Measurements from ENCODE around the gene IPCEF1. TPM values are rescaled to one million over a fixed set of nuclear protein-coding genes. Genes with fewer than 3 reads are reported as not detected.

The IPCEF1 gene
- total and polyA plus RNA-seq, 2 donors (not counting 3 experiments of a cell fraction or from before 2014, with no cell fraction given): 0.01 to 0.51 TPM

- TF ChIP-seq MYC (IDR thresholded peaks at IDR 0.05; ENCODE audit: low read depth, low read length): no peak
- TF ChIP-seq EZH2 (IDR thresholded peaks at IDR 0.05; ENCODE audit: borderline replicate concordance, low read depth, low read length, severe bottlenecking): no peak
- TF ChIP-seq, protein P1, sequence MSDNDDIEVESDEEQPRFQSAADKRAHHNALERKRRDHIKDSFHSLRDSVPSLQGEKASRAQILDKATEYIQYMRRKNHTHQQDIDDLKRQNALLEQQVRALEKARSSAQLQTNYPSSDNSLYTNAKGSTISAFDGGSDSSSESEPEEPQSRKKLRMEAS (IDR thresholded peaks at IDR 0.05; ENCODE audit: insufficient read depth, insufficient read length): no peak
- TF ChIP-seq POLR2A (IDR thresholded peaks at IDR 0.05; ENCODE audit: low read depth, low read length): no peak
- no peak for TF ChIP-seq FOS (IDR thresholded peaks at IDR 0.05; ENCODE audit: borderline replicate concordance, insufficient read depth, low read length)
- no peak for TF ChIP-seq GATA2 (IDR thresholded peaks at IDR 0.05; ENCODE audit: insufficient read depth, insufficient read length, low read depth, low read length)
- TF ChIP-seq, protein P2, sequence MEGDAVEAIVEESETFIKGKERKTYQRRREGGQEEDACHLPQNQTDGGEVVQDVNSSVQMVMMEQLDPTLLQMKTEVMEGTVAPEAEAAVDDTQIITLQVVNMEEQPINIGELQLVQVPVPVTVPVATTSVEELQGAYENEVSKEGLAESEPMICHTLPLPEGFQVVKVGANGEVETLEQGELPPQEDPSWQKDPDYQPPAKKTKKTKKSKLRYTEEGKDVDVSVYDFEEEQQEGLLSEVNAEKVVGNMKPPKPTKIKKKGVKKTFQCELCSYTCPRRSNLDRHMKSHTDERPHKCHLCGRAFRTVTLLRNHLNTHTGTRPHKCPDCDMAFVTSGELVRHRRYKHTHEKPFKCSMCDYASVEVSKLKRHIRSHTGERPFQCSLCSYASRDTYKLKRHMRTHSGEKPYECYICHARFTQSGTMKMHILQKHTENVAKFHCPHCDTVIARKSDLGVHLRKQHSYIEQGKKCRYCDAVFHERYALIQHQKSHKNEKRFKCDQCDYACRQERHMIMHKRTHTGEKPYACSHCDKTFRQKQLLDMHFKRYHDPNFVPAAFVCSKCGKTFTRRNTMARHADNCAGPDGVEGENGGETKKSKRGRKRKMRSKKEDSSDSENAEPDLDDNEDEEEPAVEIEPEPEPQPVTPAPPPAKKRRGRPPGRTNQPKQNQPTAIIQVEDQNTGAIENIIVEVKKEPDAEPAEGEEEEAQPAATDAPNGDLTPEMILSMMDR (IDR thresholded peaks at IDR 0.05; ENCODE audit: extremely low read depth in 1 of 2, insufficient read depth in 1 of 2, low read depth in 1 of 2, low read length in 2 of 2): no peak
- no peak for TF ChIP-seq POLR2AphosphoS5 (IDR thresholded peaks at IDR 0.05; ENCODE audit: insufficient read depth, low read depth, low read length)
- no peak for TF ChIP-seq JUN (IDR thresholded peaks at IDR 0.05; ENCODE audit: borderline replicate concordance, insufficient read depth, insufficient read length, low read depth)
Measured at GRCh38 chr6:154360476-154360875, 3.9 kb upstream of the IPCEF1 start.

More at GRCh38 chr6:154360476-154360875, 3.9 kb upstream of the IPCEF1 start:
- Histone ChIP-seq H3K4me3 (replicated peaks in 1 of 3; ENCODE audit: insufficient read depth in 1 of 3, low read depth in 1 of 3, low read length in 3 of 3) (no peak overlapping the region), H3K27ac (ENCODE audit: insufficient read depth, low read depth, low read length) (no peak overlapping the region), H3K4me2 (ENCODE audit: insufficient read depth, low read length) (no peak overlapping the region), H3K9me1 (replicated peaks; ENCODE audit: control insufficient read depth, extremely low read depth, insufficient read depth, low read length) (no peaks in the 10 kb centered on the region), H3K9ac (replicated peaks; ENCODE audit: extremely low read depth, insufficient read depth, low read length) (no peak overlapping the region), H2AFZ (ENCODE audit: low read depth, low read length) (no peak overlapping the region), H3K27me3 (ENCODE audit: control insufficient read depth in 2 of 2, insufficient read depth in 2 of 2, low read length in 2 of 2) (no peaks in the 10 kb centered on the region), H3K36me3 (ENCODE audit: control insufficient read depth in 2 of 2, extremely low read depth in 1 of 2, insufficient read depth in 2 of 2, low read length in 2 of 2) (no peaks in the 10 kb centered on the region), H3K79me2 (ENCODE audit: control insufficient read depth, insufficient read depth, low read length) (no peaks in the 10 kb centered on the region), H3K9me3 (replicated peaks; ENCODE audit: control insufficient read depth, insufficient read depth, low read length) (no peaks in the 10 kb centered on the region), H3K4me1 (ENCODE audit: control insufficient read depth, extremely low read depth, insufficient read depth, low read length) (no peaks in the 10 kb centered on the region), H4K20me1 (replicated peaks; ENCODE audit: control insufficient read depth, extremely low read depth, insufficient read depth, low read length) (no peaks in the 10 kb centered on the region)
- dilution Hi-C loops (cut with MboI; ENCODE audit: extremely low pct_ligation_motif_present, low sequenced_read_pairs) (no loop called here), intact Hi-C loops (cut with micrococcal nuclease) (no loop called here)
- POLR2A ChIA-PET: no interaction called here
- no peak for FAIRE-seq
- DNase-seq (ENCODE audit: low read depth, low spot score): no peak
- BruUV-seq (replicated peaks): no TSS peak
- CTCF ChIA-PET: no interaction called here
